Activated naive CD8-positive, alpha-beta T cell (primary cell): Measurements from ENCODE around the gene HIPK3.
"Not testable (repeated sequence)": the region's sequence is repeated elsewhere in the genome, so short reads cannot be mapped to it uniquely, and the experiment has no call there.

Experiments used
- H3K27ac Mint-ChIP-seq: one replicate; pipeline ENCODE4 v1.8.0; 2021; ENCODE audit warnings: mixed read lengths
- H3K27me3 Mint-ChIP-seq: one replicate; pipeline ENCODE4 v1.8.0; 2021; ENCODE audit warnings: mixed read lengths
- H3K36me3 Mint-ChIP-seq: one replicate; pipeline ENCODE4 v1.8.0; 2021; ENCODE audit warnings: mixed read lengths
- H3K4me1 Mint-ChIP-seq: one replicate; pipeline ENCODE4 v1.8.0; 2021; ENCODE audit warnings: low read depth, mixed read lengths
- H3K4me3 Mint-ChIP-seq: one replicate; pipeline ENCODE4 v1.8.0; 2021; ENCODE audit warnings: mild to moderate bottlenecking, mixed read lengths
- H3K9me3 Mint-ChIP-seq: one replicate; pipeline ENCODE4 v1.8.0; 2021; ENCODE audit warnings: low read depth, mixed read lengths

The HIPK3 gene

GRCh38 chr11:33257160-33257896, at the start of gene HIPK3:
Gene HIPK3 (plus strand): TSS chr11:33257381.
- Mint-ChIP-seq H3K4me3 (peak within 1 kb of the TSS; percentile 99), H3K36me3 (no peaks in the 10 kb centered on the region), H3K27me3 (no peaks in the 10 kb centered on the region), H3K27ac (peak within 1 kb of the TSS; percentile 98), H3K9me3 (no peaks in the 10 kb centered on the region), H3K4me1 (peaks cover 39% of the 10 kb centered on the region)

GRCh38 chr11:33207408-33207985, 49.7 kb upstream of the HIPK3 start:
- Mint-ChIP-seq H3K27me3 (peaks cover 1% of the 10 kb centered on the region), H3K9me3 (no peaks in the 10 kb centered on the region), H3K4me3 (no peak overlapping the region), H3K27ac (no peak overlapping the region), H3K36me3 (no peaks in the 10 kb centered on the region), H3K4me1 (no peaks in the 10 kb centered on the region)

GRCh38 chr11:33208150-33208549, 49.0 kb upstream of the HIPK3 start:
- H3K4me1 Mint-ChIP-seq: no peaks in the 10 kb centered on the region
- peaks cover 1% of the 10 kb centered on the region for H3K27me3 Mint-ChIP-seq
- no peaks in the 10 kb centered on the region for H3K9me3 Mint-ChIP-seq
- H3K4me3 Mint-ChIP-seq: no peak overlapping the region
- no peaks in the 10 kb centered on the region for H3K36me3 Mint-ChIP-seq
- H3K27ac Mint-ChIP-seq: no peak overlapping the region

- peaks cover 1% of the 10 kb centered on the region for H3K27me3 Mint-ChIP-seq
- H3K4me3 Mint-ChIP-seq: no peak overlapping the region
- no peaks in the 10 kb centered on the region for H3K4me1 Mint-ChIP-seq
- no peak overlapping the region for H3K27ac Mint-ChIP-seq
- no peaks in the 10 kb centered on the region for H3K36me3 Mint-ChIP-seq
- H3K9me3 Mint-ChIP-seq: no peaks in the 10 kb centered on the region
Observed at GRCh38 chr11:33211153-33211552, 46.0 kb upstream of the HIPK3 start.

- H3K36me3 Mint-ChIP-seq: no peaks in the 10 kb centered on the region
- H3K4me3 Mint-ChIP-seq: no peak overlapping the region
- H3K4me1 Mint-ChIP-seq: no peaks in the 10 kb centered on the region
- H3K27me3 Mint-ChIP-seq: peaks cover 1% of the 10 kb centered on the region
- H3K9me3 Mint-ChIP-seq: no peaks in the 10 kb centered on the region
- H3K27ac Mint-ChIP-seq: no peak overlapping the region
Observed at GRCh38 chr11:33211580-33211979, 45.6 kb upstream of the HIPK3 start.

GRCh38 chr11:33214187-33214586, 43.0 kb upstream of the HIPK3 start:
- Mint-ChIP-seq H3K27ac (no peak overlapping the region), H3K36me3 (no peaks in the 10 kb centered on the region), H3K9me3 (no peaks in the 10 kb centered on the region), H3K4me1 (no peaks in the 10 kb centered on the region), H3K27me3 (peaks cover 1% of the 10 kb centered on the region), H3K4me3 (no peak overlapping the region)

GRCh38 chr11:33214767-33215166, 42.4 kb upstream of the HIPK3 start:
- H3K9me3 Mint-ChIP-seq: no peaks in the 10 kb centered on the region
- H3K27ac Mint-ChIP-seq: no peak overlapping the region
- peaks cover 1% of the 10 kb centered on the region for H3K27me3 Mint-ChIP-seq
- H3K4me3 Mint-ChIP-seq: no peak overlapping the region
- H3K4me1 Mint-ChIP-seq: no peaks in the 10 kb centered on the region
- H3K36me3 Mint-ChIP-seq: no peaks in the 10 kb centered on the region

GRCh38 chr11:33216676-33217075, 40.5 kb upstream of the HIPK3 start:
- not testable (repeated sequence) for H3K27me3 Mint-ChIP-seq, H3K27ac Mint-ChIP-seq, H3K4me1 Mint-ChIP-seq, H3K9me3 Mint-ChIP-seq, H3K4me3 Mint-ChIP-seq, H3K36me3 Mint-ChIP-seq

GRCh38 chr11:33222052-33222750, 35.0 kb upstream of the HIPK3 start:
- Mint-ChIP-seq H3K4me3 (no peak overlapping the region), H3K9me3 (no peaks in the 10 kb centered on the region), H3K4me1 (no peaks in the 10 kb centered on the region), H3K36me3 (no peaks in the 10 kb centered on the region), H3K27me3 (no peaks in the 10 kb centered on the region), H3K27ac (no peak overlapping the region)

- Mint-ChIP-seq H3K9me3 (no peaks in the 10 kb centered on the region), H3K4me1 (no peaks in the 10 kb centered on the region), H3K27ac (no peak overlapping the region), H3K27me3 (no peaks in the 10 kb centered on the region), H3K4me3 (no peak overlapping the region), H3K36me3 (no peaks in the 10 kb centered on the region)
Observed at GRCh38 chr11:33225371-33225770, 31.8 kb upstream of the HIPK3 start.

GRCh38 chr11:33227578-33228261, 29.5 kb upstream of the HIPK3 start:
- H3K9me3 Mint-ChIP-seq: no peaks in the 10 kb centered on the region
- H3K27me3 Mint-ChIP-seq: no peaks in the 10 kb centered on the region
- no peak overlapping the region for H3K27ac Mint-ChIP-seq
- no peaks in the 10 kb centered on the region for H3K4me1 Mint-ChIP-seq
- no peak overlapping the region for H3K4me3 Mint-ChIP-seq
- H3K36me3 Mint-ChIP-seq: no peaks in the 10 kb centered on the region

GRCh38 chr11:33234397-33235190, 22.6 kb upstream of the HIPK3 start:
- H3K4me3 Mint-ChIP-seq: no peak overlapping the region
- H3K4me1 Mint-ChIP-seq: no peaks in the 10 kb centered on the region
- no peaks in the 10 kb centered on the region for H3K9me3 Mint-ChIP-seq
- H3K27ac Mint-ChIP-seq: no peak overlapping the region
- H3K27me3 Mint-ChIP-seq: no peaks in the 10 kb centered on the region
- no peaks in the 10 kb centered on the region for H3K36me3 Mint-ChIP-seq

- Mint-ChIP-seq H3K36me3 (no peaks in the 10 kb centered on the region), H3K4me1 (no peaks in the 10 kb centered on the region), H3K27ac (no peak overlapping the region), H3K27me3 (no peaks in the 10 kb centered on the region), H3K4me3 (no peak overlapping the region), H3K9me3 (no peaks in the 10 kb centered on the region)
Observed at GRCh38 chr11:33237039-33237597, 20.1 kb upstream of the HIPK3 start.

GRCh38 chr11:33242575-33242974, 14.6 kb upstream of the HIPK3 start:
- H3K36me3 Mint-ChIP-seq: no peaks in the 10 kb centered on the region
- no peak overlapping the region for H3K27ac Mint-ChIP-seq
- H3K4me3 Mint-ChIP-seq: no peak overlapping the region
- H3K9me3 Mint-ChIP-seq: no peaks in the 10 kb centered on the region
- peaks cover 1% of the 10 kb centered on the region for H3K27me3 Mint-ChIP-seq
- no peaks in the 10 kb centered on the region for H3K4me1 Mint-ChIP-seq
